NT2/D1 (cell line): ENCODE measurements around the gene TMEM263.

Source experiments
- SUZ12 ChIP-seq: IDR thresholded peaks from 2 replicates; pipeline ENCODE4 v1.6.1; 2011; ENCODE audit not compliant: insufficient read length, insufficient read depth; ENCODE audit errors: extremely low read depth
- YY1 ChIP-seq: IDR thresholded peaks from 2 replicates; pipeline ENCODE4 v1.6.1; 2011; ENCODE audit not compliant: insufficient read length, insufficient read depth
- ZNF274 ChIP-seq: IDR thresholded peaks from 2 replicates; pipeline ENCODE4 v1.6.1; 2011; ENCODE audit warnings: mild to moderate bottlenecking, low read depth, low read length

DNA sequence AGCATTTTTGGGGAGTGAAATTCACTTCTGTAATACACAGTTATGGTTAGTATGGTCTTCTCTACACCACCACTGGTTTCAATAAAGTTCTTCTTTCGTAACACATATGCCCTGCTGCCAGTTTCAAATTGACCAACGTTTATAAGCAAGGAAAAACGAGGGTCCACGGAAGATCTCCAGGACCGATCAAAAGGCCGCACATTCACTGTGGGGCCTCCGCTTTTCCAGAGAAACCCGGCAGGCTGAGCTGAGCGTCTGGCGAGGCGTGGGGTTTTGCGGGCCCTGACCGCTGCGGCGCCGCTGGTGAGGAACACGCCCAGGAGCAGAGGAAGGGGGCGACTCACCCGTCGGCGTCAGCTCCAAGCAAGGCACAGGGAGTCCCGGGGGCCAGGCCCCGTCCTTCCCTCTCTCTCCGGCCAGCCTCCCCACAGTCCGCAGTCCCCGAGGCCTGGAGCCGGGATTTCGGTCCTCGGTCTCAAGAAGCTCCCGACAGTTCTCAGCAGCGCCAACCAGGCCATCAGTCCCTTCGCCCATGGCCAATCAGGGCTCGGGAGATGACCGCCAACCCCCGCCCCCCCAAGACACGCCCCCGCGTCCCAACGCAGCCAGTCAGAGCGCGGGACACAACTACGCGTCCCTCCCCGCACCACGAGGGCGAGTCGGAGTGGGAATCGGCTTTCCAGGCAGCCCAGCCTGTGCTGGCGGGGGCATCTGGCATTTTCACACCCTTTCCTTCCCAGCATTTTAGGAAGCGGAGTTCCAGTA, 31.1 kb downstream of the TMEM263 start, which contains the start of gene MTERF2:
- TF ChIP-seq ZNF274: no peak
- no peak for TF ChIP-seq SUZ12
- no peak for TF ChIP-seq YY1
